Lower leg skin (tissue), 4 donors: ENCODE results near the gene TSPEAR. TPM values are rescaled to one million over a fixed set of nuclear protein-coding genes. Genes with fewer than 3 reads are reported as not detected.

Experiments
- DNase-seq, 2 donors: peaks; one replicate each; pipeline ENCODE4 v3.0.0-alpha.2; 2019; ENCODE audit warnings: low spot score in 2 of 2
- H3K4me3 ChIP-seq: fragments of 200-600 bp; sonication (generic); 2 replicates; pipeline ENCODE4 v1.5.1; 2017; ENCODE audit warnings: mild to moderate bottlenecking, low read depth; ENCODE audit not compliant: poor library complexity, severe bottlenecking
- CTCF ChIP-seq, 3 donors: fragments of 450-650 bp; IDR thresholded peaks; one replicate each; pipeline ENCODE4 v1.5.1; 2016; ENCODE audit warnings: antibody characterized with exemption in 3 of 3, mild to moderate bottlenecking in 3 of 3, moderate library complexity in 2 of 3
- POLR2A ChIP-seq, 2 donors: fragments of 450-650 bp; IDR thresholded peaks; one replicate each; pipeline ENCODE4 v1.6.1; 2016 to 2017; ENCODE audit warnings: antibody characterized with exemption in 2 of 2, mild to moderate bottlenecking in 1 of 2, moderate library complexity in 1 of 2
- WGBS, 2 donors: methylation state at CpG; one replicate each; pipeline ENCODE4 v1.1.5; 2018; 5-methylcytosine and 5-hydroxymethylcytosine counted together
- intact Hi-C: fragments of 100-400 bp; cut with DNase I; formaldehyde crosslinking; loops from one replicate; pipeline ENCODE4 v1.15.0; 2023; ENCODE audit warnings: low total_unique reads
- total RNA-seq, 4 donors: library from RNA; depleted of rRNA; stranded (reverse); fragments of >200 nt; gene quantifications; one replicate each; pipeline ENCODE4 v1.1.0, GENCODE V29; 2016

The TSPEAR gene
- total RNA-seq, 4 donors from 2014 or later: 0.06 TPM; not detected in 3

DNA sequence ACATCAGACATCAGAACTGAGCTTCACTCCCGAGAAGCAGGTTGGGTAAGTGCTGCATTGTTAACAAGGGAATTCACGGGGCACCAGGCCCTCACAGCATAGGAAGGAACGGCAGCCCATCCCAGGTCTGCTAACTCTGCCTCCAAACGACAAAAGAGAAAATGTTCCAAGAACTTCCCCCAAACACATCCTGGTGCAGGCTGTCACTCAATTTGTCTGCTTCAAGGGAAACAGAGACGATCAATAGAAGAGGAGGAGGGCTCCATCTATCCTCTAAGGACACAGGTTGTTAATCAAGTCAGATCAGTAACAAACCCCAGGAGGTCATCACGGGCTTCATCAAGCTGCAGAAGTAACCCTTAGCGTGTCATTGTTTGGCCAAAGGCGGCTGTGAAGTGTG, 3.5 kb upstream of the TSPEAR start:
- intact Hi-C loops: no loop called here
- H3K4me3 ChIP-seq: no peak overlapping the region
- DNase-seq: peak in 1 of 2 donors; percentile 37
- TF ChIP-seq CTCF (IDR thresholded peaks at IDR 0.05) (no peak), POLR2A (IDR thresholded peaks at IDR 0.05) (no peak)
- WGBS, 2 donors: 41 to 47% methylated on average over 8 of the region's 8 CpGs

DNA sequence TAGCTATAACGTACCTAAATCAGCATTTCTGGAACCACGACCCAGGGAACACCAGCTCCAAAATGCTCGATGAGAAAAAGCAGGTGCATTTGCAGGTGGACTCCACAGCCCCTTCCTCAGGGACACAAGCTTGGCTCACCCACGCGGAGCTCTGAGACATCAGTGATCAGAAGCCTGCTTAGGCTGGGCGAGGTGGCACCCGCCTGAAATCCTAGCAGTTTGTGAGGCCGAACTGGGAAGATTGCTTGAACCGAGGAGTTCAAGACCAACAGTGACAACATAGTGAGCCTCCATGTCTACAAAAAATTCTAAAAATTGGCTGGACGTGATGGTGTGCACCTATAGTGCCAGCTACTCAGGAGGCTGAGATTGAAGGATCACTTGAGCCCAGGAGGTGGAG, 2.5 kb upstream of the TSPEAR start:
- TF ChIP-seq POLR2A (IDR thresholded peaks at IDR 0.05): no peak
- TF ChIP-seq CTCF (IDR thresholded peaks at IDR 0.05): no peak
- H3K4me3 ChIP-seq: no peak overlapping the region
- intact Hi-C loops: no loop called here
- DNase-seq: peak in 1 of 2 donors; percentile 42
- 89 to 92% methylated on average over 10 of the region's 10 CpGs for WGBS, 2 donors

- TF ChIP-seq CTCF (IDR thresholded peaks at IDR 0.05) (no peak), POLR2A (IDR thresholded peaks at IDR 0.05) (no peak)
- WGBS, 2 donors: 63 to 70% methylated on average over 9 of the region's 9 CpGs
- intact Hi-C loops: no loop called here
- DNase-seq: peak in 1 of 2 donors; percentile 32
- H3K4me3 ChIP-seq: no peak overlapping the region
These were observed 1.8 kb upstream of the TSPEAR start for GRCh38 chr21:44713130-44713529.

DNA sequence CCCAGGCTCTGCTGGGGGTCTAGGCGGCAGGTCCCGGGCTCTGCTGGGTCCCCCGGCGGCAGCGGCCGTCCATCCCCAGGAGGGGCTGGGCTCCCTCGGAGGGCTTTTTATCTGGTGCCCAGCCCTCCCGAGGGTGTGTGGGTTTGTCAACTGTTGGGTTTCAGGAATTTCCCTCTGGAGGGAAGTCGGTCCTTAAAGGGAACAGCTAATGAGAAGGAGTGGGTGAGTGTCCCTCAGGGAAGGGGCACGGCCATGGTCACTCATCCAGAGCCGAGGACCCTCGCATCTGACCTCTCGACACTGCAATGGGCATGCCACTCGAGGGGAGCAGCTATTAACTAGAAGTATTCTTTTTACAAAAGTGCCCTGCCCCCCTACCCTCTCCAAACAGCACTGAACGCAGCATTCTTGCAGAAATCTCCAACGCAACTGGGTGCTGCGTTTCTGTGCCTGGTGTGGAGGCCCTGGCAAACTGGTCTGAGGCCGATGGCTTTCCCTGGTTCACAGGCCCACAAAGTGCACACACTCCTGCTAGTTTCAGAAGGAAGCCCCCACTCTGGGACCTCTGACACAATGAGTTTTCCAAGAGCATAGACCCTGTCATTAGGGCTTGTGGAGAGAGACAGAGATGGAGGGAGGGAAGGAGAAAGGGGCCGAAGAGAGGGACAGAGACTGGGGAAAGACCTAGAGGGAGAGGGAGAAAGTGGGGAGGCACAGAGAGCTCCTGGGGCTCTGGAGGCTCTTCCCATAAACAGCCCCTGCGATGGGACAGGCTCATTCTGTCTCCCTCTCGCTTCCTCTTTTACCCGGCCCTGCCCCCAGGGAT, 1.0 kb upstream of the TSPEAR start:
- H3K4me3 ChIP-seq: no peak overlapping the region
- DNase-seq: peak in 1 of 2 donors; percentile 68
- TF ChIP-seq POLR2A (IDR thresholded peaks at IDR 0.05) (no peak), CTCF (IDR thresholded peaks at IDR 0.05) (no peak)
- 17 to 22% methylated on average over 15 to 21 of the region's 22 CpGs for WGBS, 2 donors
- intact Hi-C loops: no loop called here

DNA sequence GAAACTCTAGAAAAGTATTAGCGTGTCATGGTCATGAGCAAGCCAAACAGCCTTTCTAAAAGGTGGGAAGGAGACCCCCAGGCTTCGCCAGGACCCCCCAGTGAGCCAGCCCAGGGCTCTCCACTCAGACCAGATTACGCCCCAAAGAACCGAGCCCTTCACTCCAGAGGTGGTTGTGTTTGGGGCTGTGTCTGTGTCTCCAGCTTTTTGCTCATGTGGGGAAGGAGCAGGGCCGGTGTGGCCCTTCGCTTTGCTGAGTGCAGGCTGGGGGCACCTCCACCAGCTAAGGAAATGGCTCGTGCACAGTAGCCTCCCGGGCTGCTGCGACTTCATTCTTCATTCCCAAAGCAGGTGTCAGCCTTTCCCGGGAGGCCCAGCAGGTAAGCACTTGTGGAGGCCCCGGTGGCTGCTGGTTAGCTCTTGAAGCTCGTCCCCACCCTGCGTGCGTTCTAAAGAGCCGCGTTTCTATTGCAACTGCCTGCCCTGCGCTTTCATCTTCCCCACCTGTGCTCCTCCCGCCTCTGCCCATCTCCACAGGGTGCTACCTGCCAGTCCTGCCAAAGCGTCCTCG, 531 bp downstream of the TSPEAR start:
- no peak overlapping the region for H3K4me3 ChIP-seq
- peak in 1 of 2 donors; percentile 76 for DNase-seq
- 4% methylated on average over 18 to 20 of the region's 20 CpGs for WGBS, 2 donors
- intact Hi-C loops: no loop called here
- TF ChIP-seq POLR2A (IDR thresholded peaks at IDR 0.05): no peak
- TF ChIP-seq CTCF (IDR thresholded peaks at IDR 0.05): no peak
